Spleen (tissue), 13 donors: ENCODE data around the gene HLCS. TPM values are rescaled to one million over a fixed set of nuclear protein-coding genes. Genes with fewer than 3 reads are reported as not detected.

Source experiments
- DNase-seq: peaks from one replicate; pipeline ENCODE4 v3.0.0-alpha.2; 2020
- H3K27ac ChIP-seq, 8 donors: fragments of 200-600 bp; sonication (generic) in 7 of 8; 1 replicate in 4 of 8; 2 replicates in 4 of 8; pipeline versions ENCODE4 v1.5.0 to v1.8.0; 2016 to 2021; ENCODE audit warnings: inconsistent platforms in 4 of 8, mild to moderate bottlenecking in 4 of 8, moderate library complexity in 1 of 8
- H3K27me3 ChIP-seq, 7 donors: fragments of 200-600 bp; sonication (generic) in 6 of 7; replicated peaks in 1 of 7; 1 replicate in 4 of 7; 2 replicates in 3 of 7; pipeline versions ENCODE4 v1.5.0 to v1.8.0; 2016 to 2021; ENCODE audit warnings: inconsistent platforms in 3 of 7, mild to moderate bottlenecking in 1 of 7
- H3K36me3 ChIP-seq, 6 donors: fragments of 200-600 bp; sonication (generic) in 5 of 6; 1 replicate in 4 of 6; 2 replicates in 2 of 6; pipeline versions ENCODE4 v1.5.0 to v1.8.0; 2016 to 2021; ENCODE audit warnings: inconsistent platforms in 2 of 6
- H3K4me1 ChIP-seq, 6 donors: fragments of 200-600 bp; sonication (generic) in 5 of 6; 1 replicate in 3 of 6; 2 replicates in 3 of 6; pipeline versions ENCODE4 v1.5.0 to v1.8.0; 2016 to 2021; ENCODE audit warnings: inconsistent platforms in 3 of 6
- H3K4me3 ChIP-seq, 8 donors: fragments of 200-600 bp; sonication (generic) in 7 of 8; 1 replicate in 4 of 8; 2 replicates in 4 of 8; pipeline versions ENCODE4 v1.5.0 to v1.8.0; 2016 to 2021; ENCODE audit warnings: inconsistent platforms in 4 of 8, mild to moderate bottlenecking in 4 of 8, moderate library complexity in 2 of 8
- H3K9me3 ChIP-seq, 8 donors: fragments of 200-600 bp; sonication (generic) in 7 of 8; 1 replicate in 4 of 8; 2 replicates in 4 of 8; pipeline versions ENCODE4 v1.5.0 to v1.8.0; 2016 to 2021; ENCODE audit warnings: inconsistent platforms in 4 of 8
- POLR2A ChIP-seq, 3 donors: fragments of 450-650 bp; IDR thresholded peaks; one replicate each; pipeline ENCODE4 v1.5.1; 2017; ENCODE audit warnings: antibody characterized with exemption in 3 of 3, mild to moderate bottlenecking in 1 of 3
- POLR2AphosphoS5 ChIP-seq, 3 donors: sonication (generic); formaldehyde crosslinking; IDR thresholded peaks; one replicate each; pipeline ENCODE4 v1.5.1; 2017; ENCODE audit warnings: antibody characterized with exemption in 3 of 3
- WGBS, 5 donors: extraction: QIAGEN DNeasy Blood & Tissue Kit in 3 of 5; methylation state at CpG; one replicate each; pipeline versions ENCODE4 v1.1.5 to v1.1.7; 2013 to 2018; 5-methylcytosine and 5-hydroxymethylcytosine counted together
- intact Hi-C: fragments of 100-400 bp; cut with DNase I; formaldehyde crosslinking; loops from one replicate; pipeline ENCODE4 v1.15.0; 2023; ENCODE audit warnings: low total_unique reads
- long read RNA-seq, 2 donors: transcript quantifications; one replicate each; lab custom pipeline, GENCODE V29; 2026
- polyA plus RNA-seq, 3 donors: library from polyadenylated mRNA; stranded (reverse); fragments of 200-250 nt; gene quantifications; one replicate each; pipeline ENCODE4 v1.2.1, GENCODE V29; 2013
- total RNA-seq, 7 donors: library from RNA; depleted of rRNA in 3 of 7; stranded (reverse); fragments of >200 nt in 3 of 7; fragmentation: NEBNext Ultra II Directional in 4 of 7; extraction: Animal tissue kit (Norgen Biotek cat#: 25700) in 4 of 7; gene quantifications; one replicate each; pipeline versions ENCODE4 v1.1.0 to v1.2.1, GENCODE V29; 2016 to 2021
- TF ChIP-seq, protein P1 (sequence below), 11 experiments: fragments of 200-600 bp in 7 of 11; fragments of 450-650 bp in 4 of 11; sonication (generic) in 4 of 11; IDR thresholded peaks in 8 of 11; conservative IDR thresholded peaks in 3 of 11; 1 replicate in 7 of 11; 2 replicates in 4 of 11; pipeline versions ENCODE4 v1.4.0 to v1.8.0; 2016 to 2021; ENCODE audit warnings: antibody characterized with exemption in 11 of 11, inconsistent platforms in 4 of 11, mild to moderate bottlenecking in 1 of 11
- donor health status: healthy with polysubstance abuse.
- donor health status: DM: no; HTN: no; CAD: no; lungs with moderate emphysema.
- donor health status: DM: no; HTN: no; CAD: no.
- donor health status: Bipolar disorder and iron deficiency.
- donor health status: healthy.
- donor health status: DM: no; HTN: no; CAD: no.
- donor health status: DM: yes; HTN: yes; CAD: no.

Gene HLCS
- total RNA-seq = 10 to 100 TPM; 10.1 to 22.8 (median 18.1) TPM
- polyA plus RNA-seq = 1 to 10 TPM; 1.7 to 2.8 (median 1.8) TPM
- long read RNA-seq, donor 1 = 0 reads
- long read RNA-seq, donor 2 = 0 reads

- H3K9me3 ChIP-seq = no peaks in the 10 kb centered on the region
- intact Hi-C loops = no loop called here
- peaks cover 0 to 6% (median 0%) of the 10 kb centered on the region in 6 donors for H3K36me3 ChIP-seq
- H3K4me3 ChIP-seq = peak within 1 kb of the TSS; percentile 56 to 87 (median 66)
- TF ChIP-seq, protein P1, sequence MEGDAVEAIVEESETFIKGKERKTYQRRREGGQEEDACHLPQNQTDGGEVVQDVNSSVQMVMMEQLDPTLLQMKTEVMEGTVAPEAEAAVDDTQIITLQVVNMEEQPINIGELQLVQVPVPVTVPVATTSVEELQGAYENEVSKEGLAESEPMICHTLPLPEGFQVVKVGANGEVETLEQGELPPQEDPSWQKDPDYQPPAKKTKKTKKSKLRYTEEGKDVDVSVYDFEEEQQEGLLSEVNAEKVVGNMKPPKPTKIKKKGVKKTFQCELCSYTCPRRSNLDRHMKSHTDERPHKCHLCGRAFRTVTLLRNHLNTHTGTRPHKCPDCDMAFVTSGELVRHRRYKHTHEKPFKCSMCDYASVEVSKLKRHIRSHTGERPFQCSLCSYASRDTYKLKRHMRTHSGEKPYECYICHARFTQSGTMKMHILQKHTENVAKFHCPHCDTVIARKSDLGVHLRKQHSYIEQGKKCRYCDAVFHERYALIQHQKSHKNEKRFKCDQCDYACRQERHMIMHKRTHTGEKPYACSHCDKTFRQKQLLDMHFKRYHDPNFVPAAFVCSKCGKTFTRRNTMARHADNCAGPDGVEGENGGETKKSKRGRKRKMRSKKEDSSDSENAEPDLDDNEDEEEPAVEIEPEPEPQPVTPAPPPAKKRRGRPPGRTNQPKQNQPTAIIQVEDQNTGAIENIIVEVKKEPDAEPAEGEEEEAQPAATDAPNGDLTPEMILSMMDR (IDR thresholded peaks at IDR 0.05 in 8 of 11, conservative IDR thresholded peaks at IDR 0.05 in 3 of 11) = peak in 4 of 11 experiments; percentile 31 to 34 (median 34)
- TF ChIP-seq POLR2AphosphoS5 (IDR thresholded peaks at IDR 0.05) (peak; percentile 34 to 64 (median 50)), POLR2A (IDR thresholded peaks at IDR 0.05) (no peak)
- H3K4me1 ChIP-seq = peaks cover 0 to 27% (median 16%) of the 10 kb centered on the region in 6 donors
- peaks cover 0 to 4% (median 0%) of the 10 kb centered on the region in 7 donors for H3K27me3 ChIP-seq
- 0 to 2% (median 0%) methylated on average over 14 to 101 of the region's 101 CpGs for WGBS, 5 donors
- H3K27ac ChIP-seq = peak within 1 kb of the TSS; percentile 67 to 91 (median 82)
- peak; percentile 92 for DNase-seq
Measured at GRCh38 chr21:36966066-36966820, at the start of gene HLCS. Gene HLCS, minus strand, starts transcription at chr21:36966669. Its CDS starts 31 bp downstream, at chr21:36966638.

DNA sequence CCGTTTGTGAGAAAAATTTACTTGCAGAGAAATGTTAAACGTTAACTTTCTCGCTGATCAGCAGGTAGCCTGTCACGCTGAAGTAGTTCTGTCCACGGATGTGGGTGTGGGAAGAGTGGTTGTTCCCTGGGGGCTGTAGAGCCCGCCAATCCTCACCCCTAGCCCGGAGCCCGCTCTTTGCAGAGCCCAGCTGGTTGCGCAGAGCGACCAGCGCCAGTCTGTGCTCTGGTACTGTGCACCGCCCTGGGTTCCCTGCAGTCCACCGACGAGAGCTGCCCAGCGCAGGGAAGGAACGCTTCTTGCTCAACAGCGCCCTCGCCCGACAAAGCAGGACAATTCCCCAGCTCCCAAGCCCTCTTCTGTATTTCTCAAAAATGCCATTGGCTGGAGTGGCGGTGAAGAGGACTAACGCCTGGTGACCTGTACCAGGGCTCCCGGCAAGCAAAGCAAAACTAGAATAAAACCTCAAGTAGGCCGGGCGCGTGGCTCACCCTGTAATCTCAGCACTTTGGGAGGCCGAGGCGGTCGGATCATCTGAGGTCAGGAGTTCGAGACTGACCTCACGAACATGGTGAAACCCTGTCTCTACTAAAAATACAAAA, 43.4 kb upstream of the HLCS start:
- DNase-seq = peak; percentile 90
- WGBS, 5 donors = 12 to 16% (median 13%) methylated on average over 24 to 30 of the region's 30 CpGs
- no peaks in the 10 kb centered on the region for H3K36me3 ChIP-seq
- peaks cover 0 to 89% (median 40%) of the 10 kb centered on the region in 7 donors for H3K27me3 ChIP-seq
- no peak overlapping the region for H3K27ac ChIP-seq
- intact Hi-C loops = no loop called here
- TF ChIP-seq POLR2AphosphoS5 (IDR thresholded peaks at IDR 0.05) = peak in 2 of 3 donors; percentile 51 to 60
- TF ChIP-seq, protein P1 (IDR thresholded peaks at IDR 0.05 in 8 of 11, conservative IDR thresholded peaks at IDR 0.05 in 3 of 11) = peak; percentile 43 to 86 (median 77)
- no peak for TF ChIP-seq POLR2A (IDR thresholded peaks at IDR 0.05)
- peaks cover 11 to 35% (median 27%) of the 10 kb centered on the region in 6 donors for H3K4me1 ChIP-seq
- H3K4me3 ChIP-seq = peak overlapping the region in 6 of 8 donors; percentile 9 to 58 (median 24)
- no peaks in the 10 kb centered on the region for H3K9me3 ChIP-seq

DNA sequence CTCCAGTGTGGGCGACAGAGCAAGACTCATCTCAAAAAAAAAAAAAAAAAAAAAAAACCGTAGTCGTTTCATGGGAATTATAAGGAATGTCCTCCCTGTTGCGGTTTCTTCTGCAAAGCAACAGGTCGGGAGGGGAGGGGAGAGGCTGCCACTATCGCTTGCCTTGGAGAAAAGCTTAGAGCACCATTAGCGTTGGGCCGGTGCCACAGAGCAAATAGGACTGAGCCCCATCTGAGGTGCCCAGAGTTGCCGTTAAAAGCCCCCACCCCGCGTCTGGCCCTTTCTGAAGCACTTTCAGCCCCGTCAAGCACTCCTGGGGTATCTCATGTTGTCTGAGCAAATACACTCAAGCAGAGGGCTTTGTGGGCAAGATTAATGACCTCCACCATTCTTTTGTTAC, 42.3 kb upstream of the HLCS start:
- WGBS, 5 donors = 64 to 81% (median 77%) methylated on average over 12 of the region's 12 CpGs
- Histone ChIP-seq H3K27me3 (peaks cover 0 to 79% (median 40%) of the 10 kb centered on the region in 7 donors), H3K27ac (no peak overlapping the region), H3K9me3 (no peaks in the 10 kb centered on the region), H3K36me3 (no peaks in the 10 kb centered on the region), H3K4me1 (peaks cover 11 to 35% (median 27%) of the 10 kb centered on the region in 6 donors), H3K4me3 (no peak overlapping the region)
- TF ChIP-seq POLR2A (IDR thresholded peaks at IDR 0.05) (no peak), POLR2AphosphoS5 (IDR thresholded peaks at IDR 0.05) (no peak)
- TF ChIP-seq, protein P1 (IDR thresholded peaks at IDR 0.05 in 8 of 11, conservative IDR thresholded peaks at IDR 0.05 in 3 of 11) = no peak
- intact Hi-C loops = no loop called here
- no peak for DNase-seq
